Activated T-helper 2 cell treated with anti-CD3 and anti-CD28 coated beads, Interferon-gamma antibody, Interleukin-2, Interleukin-4, amounts not matched to agents 10 μg/mL and 5 μg/mL and 100 μg/mL, durations not matched to agents 14 hours and 24 hours and 36 hours (primary cell): ENCODE measurements around the gene CBX7. TPM values are rescaled to one million over a fixed set of nuclear protein-coding genes. Genes with fewer than 3 reads are reported as not detected.

Source experiments
- DNase-seq: peaks from one replicate; pipeline ENCODE4 v3.0.0; 2021; ENCODE audit warnings: low spot score
- H3K27ac Mint-ChIP-seq: one replicate; pipeline ENCODE4 v1.8.0; 2021; ENCODE audit warnings: mixed read lengths
- H3K27me3 Mint-ChIP-seq: one replicate; pipeline ENCODE4 v1.8.0; 2021; ENCODE audit warnings: low read depth, mixed read lengths
- H3K36me3 Mint-ChIP-seq: one replicate; pipeline ENCODE4 v1.8.0; 2021; ENCODE audit warnings: low read depth, mixed read lengths
- H3K4me1 Mint-ChIP-seq: one replicate; pipeline ENCODE4 v1.8.0; 2021; ENCODE audit warnings: low read depth, mixed read lengths
- H3K4me3 Mint-ChIP-seq: one replicate; pipeline ENCODE4 v1.8.0; 2021; ENCODE audit warnings: low read depth, mild to moderate bottlenecking, moderate library complexity, mixed read lengths
- H3K9me3 Mint-ChIP-seq: one replicate; pipeline ENCODE4 v1.8.0; 2021; ENCODE audit warnings: mixed read lengths
- intact Hi-C: fragments of 100-400 bp; cut with micrococcal nuclease; formaldehyde crosslinking; loops from one replicate; pipeline ENCODE4 v1.15.1; 2023
- total RNA-seq: library from RNA; stranded (reverse); gene quantifications from 2 replicates; pipeline ENCODE4 v1.2.3, GENCODE V29; 2022

The CBX7 gene
- total RNA-seq, 1 donor from 2014 or later = 11.8 TPM

- intact Hi-C loops = loop anchor here (5.0 kb wide), 1 partner anchor 46 kb away; the partner anchor contains the start of gene APOBEC3F
- Mint-ChIP-seq H3K27me3 (no peaks in the 10 kb centered on the region), H3K9me3 (no peaks in the 10 kb centered on the region), H3K4me3 (no peak overlapping the region), H3K27ac (peak overlapping the region; percentile 61), H3K4me1 (peaks cover 59% of the 10 kb centered on the region), H3K36me3 (peaks cover 15% of the 10 kb centered on the region)
- no peak for DNase-seq
Observed at GRCh38 chr22:39087881-39088684, 64.4 kb downstream of the CBX7 start.

GRCh38 chr22:39087098-39087497 is 65.4 kb downstream of the CBX7 start:
- H3K4me3 Mint-ChIP-seq = no peak overlapping the region
- peaks cover 19% of the 10 kb centered on the region for H3K36me3 Mint-ChIP-seq
- no peaks in the 10 kb centered on the region for H3K9me3 Mint-ChIP-seq
- DNase-seq = no peak
- H3K27me3 Mint-ChIP-seq = no peaks in the 10 kb centered on the region
- intact Hi-C loops = loop anchor here (5.0 kb wide), 1 partner anchor 45 kb away; the partner anchor contains the start of gene APOBEC3F
- H3K4me1 Mint-ChIP-seq = peaks cover 50% of the 10 kb centered on the region
- peak overlapping the region; percentile 53 for H3K27ac Mint-ChIP-seq

DNA sequence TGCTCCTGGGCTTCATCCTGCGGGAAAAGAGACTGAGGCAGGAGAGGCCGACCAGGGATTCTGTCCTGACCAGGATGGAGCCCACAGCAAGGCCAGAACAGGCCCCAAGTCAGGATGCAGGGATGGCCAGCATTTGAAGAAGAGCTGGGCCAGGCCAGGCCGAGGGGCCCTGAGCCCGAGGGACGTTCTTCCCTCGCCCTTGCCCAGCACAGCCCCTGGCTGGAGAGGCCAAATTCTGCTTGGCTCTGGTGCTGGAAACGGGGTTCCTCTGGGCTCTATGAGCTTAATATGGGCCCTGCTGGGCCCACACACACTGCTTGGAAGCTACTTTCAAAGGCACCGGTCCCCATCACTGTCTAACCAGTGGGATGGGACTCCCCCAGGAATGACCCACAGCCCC is 67.8 kb downstream of the CBX7 start:
- Mint-ChIP-seq H3K36me3 (peaks cover 40% of the 10 kb centered on the region), H3K4me1 (peaks cover 42% of the 10 kb centered on the region), H3K27ac (no peak overlapping the region), H3K27me3 (no peaks in the 10 kb centered on the region), H3K4me3 (no peak overlapping the region), H3K9me3 (no peaks in the 10 kb centered on the region)
- intact Hi-C loops = loop anchor here (5.0 kb wide), 1 partner anchor 42 kb away; the partner anchor contains the start of gene APOBEC3F
- DNase-seq = no peak

GRCh38 chr22:39083212-39084165 is 69.0 kb downstream of the CBX7 start:
- intact Hi-C loops = no loop called here
- H3K9me3 Mint-ChIP-seq = no peaks in the 10 kb centered on the region
- no peaks in the 10 kb centered on the region for H3K27me3 Mint-ChIP-seq
- H3K4me3 Mint-ChIP-seq = no peak overlapping the region
- peak overlapping the region; percentile 17 for H3K27ac Mint-ChIP-seq
- DNase-seq = no peak
- H3K4me1 Mint-ChIP-seq = peaks cover 36% of the 10 kb centered on the region
- H3K36me3 Mint-ChIP-seq = peaks cover 41% of the 10 kb centered on the region

DNA sequence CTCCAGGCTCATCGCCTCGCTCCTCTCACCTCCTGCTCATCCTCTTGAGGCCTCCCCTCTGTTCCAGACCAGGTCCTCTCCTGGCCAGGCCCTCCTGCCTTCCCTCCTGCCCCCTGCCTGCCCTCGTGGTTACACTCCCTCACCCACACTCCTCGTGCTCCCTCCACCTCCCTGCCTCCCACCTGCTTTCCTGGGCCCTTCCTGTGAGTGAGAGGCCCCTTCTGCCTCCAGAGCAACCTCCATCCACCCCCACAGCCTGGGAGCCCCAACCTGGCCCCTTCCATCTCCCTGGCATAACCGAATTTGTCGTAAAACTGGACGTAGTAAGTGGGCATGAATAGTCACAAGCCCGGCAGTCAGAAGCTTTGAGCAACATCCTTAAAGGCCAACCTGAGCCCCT is 70.9 kb downstream of the CBX7 start:
- H3K27ac Mint-ChIP-seq = peak overlapping the region; percentile 77
- no peaks in the 10 kb centered on the region for H3K9me3 Mint-ChIP-seq
- intact Hi-C loops = no loop called here
- H3K4me1 Mint-ChIP-seq = peaks cover 30% of the 10 kb centered on the region
- H3K36me3 Mint-ChIP-seq = peaks cover 48% of the 10 kb centered on the region
- H3K27me3 Mint-ChIP-seq = no peaks in the 10 kb centered on the region
- no peak for DNase-seq
- H3K4me3 Mint-ChIP-seq = no peak overlapping the region

- peaks cover 28% of the 10 kb centered on the region for H3K4me1 Mint-ChIP-seq
- peak overlapping the region; percentile 77 for H3K27ac Mint-ChIP-seq
Observed at GRCh38 chr22:39081016-39081415, 71.5 kb downstream of the CBX7 start.

More at GRCh38 chr22:39081016-39081415, 71.5 kb downstream of the CBX7 start:
- H3K4me3 Mint-ChIP-seq = peak overlapping the region; percentile 13
- H3K27me3 Mint-ChIP-seq = no peaks in the 10 kb centered on the region
- intact Hi-C loops = no loop called here
- peaks cover 42% of the 10 kb centered on the region for H3K36me3 Mint-ChIP-seq
- no peaks in the 10 kb centered on the region for H3K9me3 Mint-ChIP-seq
- no peak for DNase-seq

Other genes with a start within 250 kb of the CBX7 start
- gene APOBEC3A, start 195.1 kb downstream of the CBX7 start, total RNA-seq = not detected in 2 replicates
- 17.0 and 17.2 TPM in 2 replicates for gene APOBEC3B, start 170.3 kb downstream of the CBX7 start, total RNA-seq
- gene APOBEC3C, start 138.4 kb downstream of the CBX7 start, total RNA-seq = 91.7 and 93.1 TPM in 2 replicates
- 29.7 and 31.2 TPM in 2 replicates for gene APOBEC3D, start 131.6 kb downstream of the CBX7 start, total RNA-seq
- gene APOBEC3F, start 111.8 kb downstream of the CBX7 start, total RNA-seq = 23.8 and 24.1 TPM in 2 replicates
- 61.4 and 63.7 TPM in 2 replicates for gene APOBEC3G, start 75.4 kb downstream of the CBX7 start, total RNA-seq
- gene APOBEC3H, start 55.4 kb downstream of the CBX7 start, total RNA-seq = 7.3 and 8.3 TPM in 2 replicates
- gene PDGFB, start 92.3 kb upstream of the CBX7 start, total RNA-seq = 3.3 and 4.2 TPM in 2 replicates
- 2,214 and 2,255 TPM in 2 replicates for gene RPL3, start 166.9 kb upstream of the CBX7 start, total RNA-seq
- gene SYNGR1, start 197.3 kb upstream of the CBX7 start, total RNA-seq = not detected in 2 replicates
- gene TAB1, start 247.1 kb upstream of the CBX7 start, total RNA-seq = 25.4 and 25.8 TPM in 2 replicates